ENCODE data around the gene ABHD18.

Gene ABHD18

GRCh38 chr4:128068918-128069317 lies 103.7 kb downstream of the ABHD18 start:
- no peak for DNase-seq (ENCODE audit: low read depth in 2 of 2)

GRCh38 chr4:128076464-128076863 lies 111.3 kb downstream of the ABHD18 start:
- DNase-seq (ENCODE audit: low read depth in 2 of 2), result no peak

All from activated CD8-positive, alpha-beta memory T cell treated with anti-CD3 and anti-CD28 coated beads for 4 hours (primary cell).